ENCODE results near the gene SLC18A2.

DNA sequence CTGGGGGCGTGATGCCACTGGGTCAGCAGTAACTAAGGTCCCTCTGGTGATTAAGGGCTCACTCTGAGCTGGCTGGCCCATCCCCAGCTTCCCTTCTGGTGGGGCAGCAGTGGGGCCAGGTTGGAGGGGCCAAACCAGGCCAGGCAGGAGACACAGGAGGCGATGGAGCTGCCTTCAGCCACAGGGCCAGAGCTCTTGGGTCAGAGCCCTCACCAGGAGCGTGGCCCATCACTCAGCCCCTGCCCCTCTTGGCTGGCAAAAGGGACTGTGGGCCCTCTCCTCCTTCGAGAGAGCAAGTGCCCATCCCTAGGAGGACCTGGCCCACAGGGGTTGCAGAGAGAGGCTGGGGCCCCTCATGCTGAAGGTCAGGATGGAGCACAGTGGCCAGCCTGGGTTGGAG, 39.1 kb upstream of the SLC18A2 start:
- TF ChIP-seq, protein P1, sequence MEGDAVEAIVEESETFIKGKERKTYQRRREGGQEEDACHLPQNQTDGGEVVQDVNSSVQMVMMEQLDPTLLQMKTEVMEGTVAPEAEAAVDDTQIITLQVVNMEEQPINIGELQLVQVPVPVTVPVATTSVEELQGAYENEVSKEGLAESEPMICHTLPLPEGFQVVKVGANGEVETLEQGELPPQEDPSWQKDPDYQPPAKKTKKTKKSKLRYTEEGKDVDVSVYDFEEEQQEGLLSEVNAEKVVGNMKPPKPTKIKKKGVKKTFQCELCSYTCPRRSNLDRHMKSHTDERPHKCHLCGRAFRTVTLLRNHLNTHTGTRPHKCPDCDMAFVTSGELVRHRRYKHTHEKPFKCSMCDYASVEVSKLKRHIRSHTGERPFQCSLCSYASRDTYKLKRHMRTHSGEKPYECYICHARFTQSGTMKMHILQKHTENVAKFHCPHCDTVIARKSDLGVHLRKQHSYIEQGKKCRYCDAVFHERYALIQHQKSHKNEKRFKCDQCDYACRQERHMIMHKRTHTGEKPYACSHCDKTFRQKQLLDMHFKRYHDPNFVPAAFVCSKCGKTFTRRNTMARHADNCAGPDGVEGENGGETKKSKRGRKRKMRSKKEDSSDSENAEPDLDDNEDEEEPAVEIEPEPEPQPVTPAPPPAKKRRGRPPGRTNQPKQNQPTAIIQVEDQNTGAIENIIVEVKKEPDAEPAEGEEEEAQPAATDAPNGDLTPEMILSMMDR (conservative IDR thresholded peaks at IDR 0.05 in 1 of 2, IDR thresholded peaks at IDR 0.05 in 1 of 2; ENCODE audit: low read depth in 1 of 2, low read length in 2 of 2): no peak
- no peak for TF ChIP-seq EZH2 (IDR thresholded peaks at IDR 0.05; ENCODE audit: low read length, missing control alignments)

Data from fibroblast of lung (primary cell).